ENCODE data around the gene C9orf152.

The C9orf152 gene

DNA sequence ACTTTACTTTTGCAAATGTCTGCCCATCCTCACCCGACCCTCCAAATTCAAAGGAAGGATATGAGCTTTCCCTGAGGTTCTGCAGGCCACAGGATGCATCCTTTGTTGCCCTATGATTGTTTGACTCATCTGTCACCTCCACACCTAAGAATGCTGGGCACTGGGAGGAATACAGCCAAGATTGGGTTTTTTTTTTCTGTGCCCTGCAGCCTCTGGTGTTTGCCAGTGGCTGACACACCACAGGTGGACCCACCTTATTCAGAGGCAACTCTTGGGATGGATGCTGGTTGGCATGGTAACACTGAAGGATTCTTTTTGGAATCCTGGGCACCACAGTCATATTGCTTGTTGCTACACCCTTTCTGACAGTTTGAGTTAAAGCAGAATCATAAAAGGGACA lies 29.7 kb downstream of the C9orf152 start:
- no peak for DNase-seq

- no peak for DNase-seq
Observed at GRCh38 chr9:110175275-110175968, 32.5 kb downstream of the C9orf152 start.

DNA sequence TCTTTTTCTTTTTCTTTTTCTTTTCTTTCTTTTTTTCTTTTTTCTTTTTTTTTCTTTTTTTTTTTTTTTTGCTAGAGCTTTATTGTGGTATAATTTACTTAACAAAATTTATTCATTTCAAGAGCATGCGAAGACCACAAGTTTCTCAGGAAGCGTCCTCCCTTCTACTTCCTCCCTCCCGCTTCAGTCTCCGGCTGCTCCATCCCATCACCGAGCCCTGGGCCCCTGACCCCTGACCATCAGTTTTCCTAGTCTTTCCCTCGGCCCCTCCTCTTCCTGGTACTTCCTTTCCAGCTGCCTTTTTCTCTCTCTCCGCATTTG lies 34.7 kb downstream of the C9orf152 start:
- no peak for DNase-seq

GRCh38 chr9:110170357-110171257 lies 37.4 kb downstream of the C9orf152 start:
- DNase-seq = no peak

DNA sequence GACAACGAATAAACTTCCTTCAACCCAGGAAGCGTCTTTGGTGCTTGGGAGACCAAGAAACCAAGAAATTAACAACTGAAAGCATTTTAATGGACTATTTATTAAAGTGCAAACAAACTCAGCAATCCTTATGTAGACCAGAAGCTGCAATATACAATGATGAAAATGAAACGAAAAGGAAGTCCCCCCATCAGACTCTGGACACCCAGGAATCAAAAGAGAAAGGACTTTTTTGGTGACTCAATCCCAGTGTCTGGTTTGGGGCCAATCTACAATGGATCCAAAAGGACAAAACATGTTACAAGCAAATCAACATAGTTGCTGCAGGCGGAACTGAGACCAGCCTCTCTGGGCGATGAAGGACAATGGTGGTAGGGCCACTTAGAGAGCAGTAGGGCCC lies 39.5 kb downstream of the C9orf152 start:
- DNase-seq = no peak

- DNase-seq = no peak
Observed at GRCh38 chr9:110161940-110162339, 46.0 kb downstream of the C9orf152 start.

DNA sequence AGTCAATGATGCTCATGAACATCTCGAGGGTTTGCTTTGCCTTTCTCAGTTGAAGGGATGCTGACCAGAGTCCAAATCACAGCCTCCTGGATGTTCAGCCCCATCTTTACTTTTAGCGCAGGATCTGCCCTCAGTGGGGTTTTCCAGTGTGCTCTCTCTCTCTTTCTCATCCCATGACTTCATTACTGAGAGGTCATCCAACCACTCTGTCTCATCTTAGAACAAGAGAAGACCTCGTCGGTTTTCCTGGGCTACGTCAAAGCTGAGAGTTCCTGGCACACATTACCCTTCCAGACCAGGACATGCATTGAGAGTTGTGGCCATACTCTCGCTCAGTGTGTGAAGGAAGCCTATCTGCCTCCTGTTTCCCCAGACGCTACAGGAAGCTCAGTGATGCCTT lies 47.3 kb downstream of the C9orf152 start:
- DNase-seq = no peak

DNA sequence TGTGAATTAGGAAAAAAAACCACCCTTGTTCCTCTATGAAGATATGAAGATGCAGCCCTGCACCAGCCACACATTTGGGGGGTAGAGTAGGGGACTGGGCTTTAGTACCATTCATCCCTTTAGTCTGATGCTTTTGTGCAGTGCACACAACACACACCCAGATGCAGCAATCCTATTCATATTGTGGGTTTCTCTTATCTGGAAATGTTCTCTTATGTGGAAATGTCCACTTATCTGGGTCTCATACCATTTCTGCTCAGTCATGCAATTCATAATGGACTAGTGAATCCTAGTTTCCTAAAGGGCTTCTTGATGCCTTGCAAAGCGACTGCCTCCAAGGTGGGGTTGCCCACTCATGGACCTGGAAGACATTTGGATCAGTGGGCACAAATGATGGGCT lies 47.8 kb downstream of the C9orf152 start:
- no peak for DNase-seq

DNA sequence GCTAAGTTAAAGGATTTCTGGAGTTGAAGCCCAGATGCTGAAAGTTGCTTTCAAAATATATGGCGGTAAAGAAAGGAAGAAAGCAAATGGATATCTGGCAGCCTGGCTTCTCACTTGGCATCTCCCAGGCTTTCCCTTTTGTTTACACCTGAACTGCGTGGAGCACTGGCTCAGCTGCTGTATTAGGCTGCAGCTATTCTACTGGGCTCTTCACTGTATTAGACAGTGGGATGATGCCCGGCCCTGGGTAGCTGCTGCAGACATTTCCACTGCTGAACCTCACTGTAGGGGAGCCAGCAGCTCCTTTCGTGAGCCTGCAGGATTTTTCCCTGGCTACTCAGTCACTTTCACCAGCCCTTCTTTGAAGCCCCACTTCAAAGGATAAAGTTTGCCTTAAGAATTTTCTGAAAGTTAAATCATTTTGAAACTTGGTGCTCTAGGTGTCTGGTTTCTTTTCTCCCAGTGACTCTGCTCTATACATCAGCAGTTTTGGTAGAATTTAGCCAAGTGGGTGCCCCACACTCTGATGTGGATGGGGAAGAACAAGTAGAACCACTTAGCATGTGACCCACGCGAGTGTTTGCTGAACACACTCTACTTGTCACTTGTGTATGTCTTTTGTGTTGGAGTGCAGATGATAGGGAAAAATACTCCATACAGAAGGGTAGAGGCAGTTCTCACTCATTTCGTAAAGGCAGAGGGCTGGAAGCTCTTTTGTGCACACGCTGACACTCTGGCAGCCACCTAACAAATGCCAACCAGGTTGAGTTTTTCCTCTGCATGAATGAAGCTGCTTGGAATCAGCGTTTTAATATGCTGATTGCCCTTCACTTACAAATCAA lies 49.9 kb downstream of the C9orf152 start:
- no peak for DNase-seq

DNA sequence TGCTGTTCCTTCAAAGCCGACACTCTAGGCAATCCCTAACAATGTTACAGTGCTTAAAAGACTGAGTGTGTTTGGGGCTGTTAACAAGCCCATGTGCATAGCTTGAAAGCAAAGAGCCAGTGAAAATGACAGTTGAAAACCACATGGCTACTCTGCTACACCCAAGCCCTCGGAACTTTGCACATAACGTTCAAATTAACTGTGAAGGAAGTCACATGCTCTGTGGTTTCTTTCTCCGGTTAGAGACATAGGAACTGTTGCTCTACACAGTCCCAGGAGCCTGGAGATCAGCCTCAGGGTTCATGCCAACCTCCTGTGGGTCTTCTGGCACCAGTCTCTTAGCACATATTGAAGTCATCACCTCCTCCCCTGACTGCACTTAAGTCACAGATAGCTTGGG lies 51.1 kb downstream of the C9orf152 start:
- no peak for DNase-seq

GRCh38 chr9:110156416-110156815 lies 51.5 kb downstream of the C9orf152 start:
- no peak for DNase-seq

DNA sequence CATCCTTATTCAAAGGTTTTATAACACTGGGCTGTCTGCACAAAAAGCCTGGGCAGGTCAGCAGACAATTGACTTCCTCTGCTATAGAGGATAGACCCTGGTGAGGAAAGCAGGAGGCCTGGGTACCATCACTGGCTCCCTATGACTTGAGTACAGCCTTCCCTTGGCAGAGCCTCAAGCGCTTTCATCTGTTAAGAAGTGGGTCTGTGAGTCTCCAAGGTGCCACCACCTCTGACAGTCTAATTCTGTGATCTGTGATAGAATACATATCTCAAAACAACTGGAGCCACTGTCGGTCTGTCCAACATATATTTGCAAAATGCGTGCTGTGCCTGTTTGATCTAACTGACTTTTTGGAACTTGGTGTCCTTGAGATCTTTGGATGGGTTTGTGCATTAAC lies 52.2 kb downstream of the C9orf152 start:
- DNase-seq = no peak

GRCh38 chr9:110153431-110153830 lies 54.5 kb downstream of the C9orf152 start:
- DNase-seq = no peak

GRCh38 chr9:110152704-110153374 lies 55.1 kb downstream of the C9orf152 start:
- no peak for DNase-seq
